ENCODE data around the gene BTF3.
"Not testable (repeated sequence)": the region's sequence is repeated elsewhere in the genome, so short reads cannot be mapped to it uniquely, and the experiment has no call there.

Gene BTF3

DNA sequence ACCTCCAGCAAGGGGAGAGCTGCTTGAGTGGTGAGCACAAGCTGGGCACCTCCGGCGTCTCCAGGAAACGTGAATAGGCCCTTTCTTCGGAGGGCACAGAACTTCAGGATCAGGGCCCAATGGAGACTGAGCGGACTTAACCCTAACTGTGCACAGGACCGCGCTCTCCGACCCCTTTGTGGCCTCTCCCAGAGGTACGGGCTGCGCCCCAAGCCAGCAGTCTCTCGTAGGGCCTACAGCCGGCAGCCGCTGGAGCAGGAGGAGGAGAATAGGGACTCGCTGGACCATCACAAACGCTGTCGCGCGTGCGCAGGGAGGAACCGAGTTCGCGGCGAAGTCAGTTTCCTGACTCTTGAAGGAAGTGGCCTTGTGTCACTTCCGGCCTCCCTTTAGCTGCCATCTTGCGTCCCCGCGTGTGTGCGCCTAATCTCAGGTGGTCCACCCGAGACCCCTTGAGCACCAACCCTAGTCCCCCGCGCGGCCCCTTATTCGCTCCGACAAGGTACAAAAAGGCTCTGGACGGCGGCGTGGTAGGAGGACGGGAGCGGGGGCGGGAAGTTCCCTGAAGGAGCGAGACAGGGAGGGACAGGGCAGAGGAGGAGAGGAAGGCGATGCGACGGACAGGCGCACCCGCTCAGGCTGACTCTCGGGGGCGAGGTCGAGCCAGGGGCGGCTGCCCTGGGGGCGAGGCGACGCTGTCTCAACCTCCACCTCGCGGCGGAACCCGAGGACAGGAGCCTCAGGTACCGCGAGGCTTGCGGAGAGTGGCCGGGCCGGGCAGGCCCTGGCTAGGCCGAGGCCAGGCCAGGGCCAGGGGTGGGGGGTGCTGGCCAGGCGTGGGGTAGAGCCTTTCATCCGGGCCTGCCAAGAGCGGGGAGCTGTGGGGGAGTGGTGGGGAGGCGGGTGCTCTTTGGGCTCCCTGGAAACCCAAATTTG lies at the start of gene BTF3:
Gene BTF3 (plus strand): TSS at position 386 of the 936 bp plus-strand sequence. CDS start 226 bp downstream, at position 612.
- in situ Hi-C loops (cut with MboI; ENCODE audit: low pct_unique_long_range_greater_than_20kb, low sequenced_read_pairs): no loop called here
- DNase-seq: peak; percentile 95

DNA sequence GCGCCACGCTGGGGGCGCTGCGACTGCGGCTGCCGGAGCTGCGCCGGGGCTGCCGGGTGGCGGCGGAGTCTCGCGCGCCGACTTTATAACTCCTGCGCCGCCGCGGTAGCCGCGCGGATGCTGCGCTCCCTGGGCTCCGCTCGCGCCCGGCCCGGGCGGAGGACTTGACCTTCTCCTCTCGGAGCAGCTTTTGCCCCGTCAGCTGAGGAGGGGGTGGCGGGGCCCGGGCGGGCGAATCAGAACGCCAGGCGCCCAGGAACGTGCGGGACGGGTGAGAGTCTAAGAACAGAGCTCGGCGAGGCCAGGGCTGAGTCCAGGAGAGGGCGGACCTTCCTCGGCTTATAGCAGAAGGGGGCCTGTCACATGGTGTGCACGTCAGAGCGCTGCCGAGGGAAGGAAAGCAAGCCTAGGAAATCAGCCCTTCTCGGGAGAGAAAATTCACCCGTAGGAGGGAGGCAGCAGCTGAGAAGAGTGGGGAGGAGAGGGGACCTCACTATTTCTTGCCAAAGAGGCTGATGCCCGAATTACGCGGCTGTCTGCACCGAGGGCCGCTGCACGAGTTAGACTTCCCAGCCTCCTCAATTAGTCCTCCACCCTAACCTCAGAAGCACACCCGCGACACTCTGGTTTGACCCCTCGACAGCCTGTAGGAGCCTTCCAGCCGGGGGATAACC lies 49.6 kb upstream of the BTF3 start, which contains the start of gene FOXD1:
Gene FOXD1 (minus strand): TSS at position 315 of the 674 bp plus-strand sequence. CDS start 415 bp downstream, outside the sequence.
- peak; percentile 86 for DNase-seq
- in situ Hi-C loops (cut with MboI; ENCODE audit: low pct_unique_long_range_greater_than_20kb, low sequenced_read_pairs): no loop called here

DNA sequence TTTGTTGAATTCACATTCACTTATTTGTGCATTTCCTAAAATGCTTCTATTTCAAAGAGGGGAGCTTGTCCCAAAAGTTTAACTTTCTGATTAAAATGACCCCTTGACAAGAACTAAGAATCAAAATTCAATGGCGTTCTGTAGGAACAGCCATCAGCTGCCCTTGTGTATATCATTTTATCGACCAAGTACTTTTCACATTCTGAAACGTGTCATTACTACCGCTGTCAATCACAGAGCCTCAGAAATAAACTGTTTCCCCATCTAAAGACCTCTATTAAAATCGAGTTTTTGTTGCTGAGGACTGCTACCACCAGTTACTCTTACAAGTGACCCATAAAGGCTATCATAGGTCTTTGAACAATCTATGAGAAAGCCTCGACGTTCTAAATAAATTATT lies 48.1 kb upstream of the BTF3 start:
- no peak for DNase-seq
- in situ Hi-C loops (cut with MboI; ENCODE audit: low pct_unique_long_range_greater_than_20kb, low sequenced_read_pairs): no loop called here

DNA sequence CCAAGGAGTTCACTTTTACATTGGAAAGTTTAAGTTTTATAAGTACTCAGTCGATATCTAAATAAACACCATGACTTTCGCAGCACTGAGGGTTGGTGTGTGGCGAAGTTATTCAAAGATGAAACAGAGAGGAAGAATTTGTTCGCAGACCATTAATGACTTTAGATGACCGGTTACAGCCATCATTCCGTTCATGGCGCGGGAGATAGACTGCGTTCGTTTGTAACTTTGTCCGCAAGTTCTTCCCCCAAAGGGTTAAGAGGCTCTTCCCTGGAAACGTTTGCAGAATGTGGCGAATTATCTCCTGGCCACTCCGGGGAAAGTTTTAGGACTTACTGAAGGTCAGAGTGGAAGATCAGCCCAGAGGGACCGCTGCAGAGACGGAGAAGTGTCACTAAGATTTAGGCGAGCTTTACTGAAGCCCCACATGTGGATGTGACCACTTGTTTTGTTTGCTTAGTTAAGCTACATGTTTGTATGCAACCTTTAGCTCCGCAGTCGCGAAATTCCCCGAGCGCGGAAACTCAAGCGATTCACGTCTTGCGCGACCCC lies 47.5 kb upstream of the BTF3 start:
- DNase-seq: no peak
- in situ Hi-C loops (cut with MboI; ENCODE audit: low pct_unique_long_range_greater_than_20kb, low sequenced_read_pairs): no loop called here

DNA sequence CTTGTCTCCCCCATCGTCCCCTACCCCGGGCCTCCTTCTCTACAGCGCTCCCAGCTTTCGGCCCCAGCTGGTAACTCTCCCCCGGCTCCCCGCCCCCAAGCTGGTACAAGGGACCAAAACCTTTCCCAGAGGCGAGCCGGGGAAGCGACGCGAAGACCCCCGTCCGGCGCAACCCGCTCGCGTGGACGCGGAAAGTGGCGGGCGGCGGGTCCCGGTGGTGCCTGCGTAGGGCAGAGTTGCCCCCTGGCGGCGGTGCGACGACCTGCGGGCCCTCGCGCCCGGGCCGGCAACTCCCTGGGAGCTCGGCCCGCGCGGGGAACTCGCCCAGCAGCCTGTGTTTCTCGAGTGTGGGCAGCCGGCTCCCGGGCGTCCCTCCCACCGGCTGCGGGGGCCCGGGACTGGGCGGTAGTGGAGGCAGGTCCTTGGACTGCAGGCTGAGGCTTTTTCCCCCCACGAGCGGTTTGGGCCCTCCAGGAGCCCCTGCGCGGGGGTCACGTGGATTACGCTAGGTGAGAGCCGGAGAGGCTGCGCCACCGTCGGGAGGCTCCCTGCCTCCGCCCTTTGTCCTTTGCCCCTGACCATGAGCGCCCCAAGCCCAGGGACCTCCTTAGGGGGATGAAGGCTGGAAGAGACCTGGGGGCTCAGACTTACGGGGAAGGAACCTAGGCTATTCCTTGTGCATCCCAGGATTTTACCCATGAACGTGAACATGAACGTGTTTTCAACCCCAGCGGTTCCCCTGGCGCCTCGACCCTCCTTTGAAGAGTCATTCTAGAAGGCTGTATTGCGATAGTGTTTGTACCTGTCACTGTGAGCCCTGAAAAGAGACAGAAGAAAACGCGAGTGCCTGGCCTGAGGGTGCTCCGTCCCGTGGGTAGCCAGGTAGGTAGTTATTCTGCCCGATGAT lies 46.8 kb upstream of the BTF3 start:
- in situ Hi-C loops (cut with MboI; ENCODE audit: low pct_unique_long_range_greater_than_20kb, low sequenced_read_pairs): no loop called here
- peak; percentile 60 for DNase-seq

DNA sequence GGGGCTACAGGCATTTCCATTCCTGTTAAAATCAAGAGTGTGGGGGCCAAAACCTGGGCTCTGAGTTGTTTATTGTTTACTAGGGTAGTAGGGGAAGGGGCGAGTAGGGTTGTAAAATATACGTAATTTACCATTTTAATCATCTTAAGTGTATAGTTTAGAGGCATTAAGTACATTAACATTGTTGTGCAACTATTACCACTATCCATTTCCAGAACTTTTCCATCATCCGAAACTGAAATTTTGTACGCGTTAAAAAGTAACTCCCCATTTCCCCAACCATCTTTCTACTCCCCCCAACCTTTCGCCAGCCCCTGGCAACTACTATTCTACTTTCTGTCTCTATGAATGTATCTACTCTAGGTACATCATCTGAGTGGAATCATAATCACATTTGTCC lies 46.0 kb upstream of the BTF3 start:
- no peak for DNase-seq
- in situ Hi-C loops (cut with MboI; ENCODE audit: low pct_unique_long_range_greater_than_20kb, low sequenced_read_pairs): no loop called here

DNA sequence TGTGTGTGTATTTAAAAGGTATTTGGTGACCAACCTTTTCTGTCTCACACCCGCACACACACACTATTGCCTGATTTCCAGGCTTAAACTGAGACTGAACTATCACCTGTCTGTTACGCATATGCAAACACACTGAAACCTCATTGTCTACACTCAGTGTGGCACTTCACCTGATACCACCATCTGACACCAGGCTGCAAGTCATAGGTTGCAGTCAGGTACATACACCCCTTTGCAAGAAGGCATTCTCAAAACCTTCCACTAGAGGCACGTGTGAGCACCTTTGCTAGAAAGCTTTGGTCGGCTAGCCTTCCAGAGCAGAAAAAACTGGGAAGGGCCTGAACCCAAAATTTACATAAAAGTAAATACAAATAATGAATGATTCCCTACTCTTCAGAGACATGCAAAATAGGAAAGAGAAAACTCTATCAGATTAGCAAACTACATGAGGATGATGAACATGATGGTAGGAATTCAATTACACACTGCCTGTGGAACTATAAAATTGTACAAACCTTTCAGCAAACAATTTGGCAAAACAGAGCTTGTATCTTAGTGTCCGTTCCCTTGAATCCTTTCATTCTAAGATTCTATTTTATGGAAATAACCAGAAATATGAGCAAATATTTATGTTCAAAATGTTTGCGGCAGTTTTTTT lies 43.7 kb upstream of the BTF3 start:
- peak; percentile 60 for DNase-seq
- in situ Hi-C loops (cut with MboI; ENCODE audit: low pct_unique_long_range_greater_than_20kb, low sequenced_read_pairs): no loop called here

DNA sequence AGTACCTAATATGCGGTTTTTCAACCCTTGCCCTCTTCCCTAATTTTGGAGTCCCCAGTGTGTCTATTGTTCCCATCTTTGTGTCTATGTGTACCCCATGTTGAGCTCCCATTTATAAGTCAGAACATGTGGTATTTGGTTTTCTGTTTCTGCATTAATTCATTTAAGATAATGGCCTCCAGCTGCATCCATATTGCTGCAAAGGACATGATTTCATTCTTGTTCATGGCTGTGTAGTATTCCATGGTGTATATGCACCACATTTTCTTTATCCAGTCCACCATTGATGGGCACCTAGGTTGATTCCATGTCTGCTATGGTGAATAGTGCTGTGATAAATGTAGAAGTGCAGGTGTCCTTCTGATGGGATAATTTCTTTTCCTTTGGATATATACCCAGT lies 41.8 kb upstream of the BTF3 start:
- not testable (repeated sequence) for DNase-seq

DNA sequence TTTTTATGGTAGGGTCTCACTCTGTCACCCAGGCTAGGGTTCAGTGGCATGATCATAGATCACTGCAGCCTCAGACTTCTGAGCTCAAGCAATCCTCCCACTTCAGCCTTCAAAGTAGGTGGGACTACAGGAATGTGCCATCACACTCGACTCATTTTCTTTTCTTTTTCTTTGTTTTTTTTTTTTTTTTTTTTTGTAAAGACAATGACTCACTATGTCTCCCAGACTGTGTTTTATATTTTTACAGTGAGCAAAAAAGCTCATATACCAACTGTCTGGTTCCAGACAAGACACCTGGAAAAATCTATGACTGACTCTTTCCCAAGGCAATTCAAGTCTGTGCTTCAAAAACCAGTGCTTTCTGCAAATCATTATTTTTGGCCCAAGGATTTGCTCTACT lies 38.9 kb upstream of the BTF3 start:
- in situ Hi-C loops (cut with MboI; ENCODE audit: low pct_unique_long_range_greater_than_20kb, low sequenced_read_pairs): no loop called here
- DNase-seq: no peak

More for the DNA sequence above, 41.8 kb upstream of the BTF3 start:
- in situ Hi-C loops (cut with MboI; ENCODE audit: low pct_unique_long_range_greater_than_20kb, low sequenced_read_pairs): not testable (repeated sequence)

DNA sequence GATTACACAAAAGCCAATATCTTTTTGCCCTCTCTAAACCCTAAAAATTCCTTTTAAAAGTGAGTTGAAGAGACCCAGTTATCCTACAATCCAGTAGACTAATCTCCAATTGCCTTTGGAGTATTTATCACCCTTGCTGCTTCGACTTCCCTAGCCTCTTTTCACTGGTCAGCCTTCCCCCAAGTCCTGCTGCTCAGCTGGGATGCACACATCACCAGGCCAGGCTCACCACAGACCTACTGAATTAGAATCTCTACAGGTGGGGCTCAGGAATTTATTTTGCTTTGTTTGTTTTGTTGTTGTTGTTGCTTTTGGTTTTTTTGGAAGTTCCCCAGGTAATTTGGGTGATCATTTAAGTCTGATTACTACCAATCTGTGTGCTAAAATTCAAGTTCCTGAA lies 38.1 kb upstream of the BTF3 start:
- in situ Hi-C loops (cut with MboI; ENCODE audit: low pct_unique_long_range_greater_than_20kb, low sequenced_read_pairs): no loop called here
- no peak for DNase-seq

DNA sequence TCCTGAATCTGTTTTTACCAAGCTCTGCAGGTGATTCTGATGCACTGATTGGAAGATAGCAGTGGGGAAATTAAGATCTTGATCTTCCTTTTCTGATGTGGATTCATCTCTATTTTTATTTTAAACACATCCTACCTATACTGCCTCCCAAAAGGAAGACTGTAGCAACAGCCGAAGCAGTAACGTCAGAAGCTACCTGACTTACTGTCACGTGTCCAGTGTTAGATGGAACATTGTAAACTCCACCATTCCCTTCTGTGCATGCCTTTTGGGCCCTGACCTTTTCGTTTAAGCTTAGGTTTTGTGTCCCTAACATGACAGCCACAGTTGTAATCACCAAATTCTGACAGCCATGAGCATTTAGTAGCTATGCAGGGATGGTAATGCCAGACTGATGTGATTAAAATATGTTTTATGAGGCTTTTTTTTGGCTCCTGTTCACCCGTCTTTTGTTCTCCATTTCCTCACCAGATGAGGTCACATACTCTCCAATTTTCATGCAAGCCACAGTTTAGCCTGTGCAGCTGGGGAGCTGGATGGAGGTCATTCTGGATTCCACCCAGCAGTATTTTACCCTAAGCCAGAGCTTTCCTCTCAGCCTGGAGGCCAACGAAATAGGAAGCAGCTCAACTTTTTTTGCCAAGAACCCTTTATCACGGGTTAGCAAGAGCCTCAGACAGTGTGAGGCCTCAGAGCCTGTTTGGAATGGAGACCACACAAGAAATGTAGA lies 34.1 kb upstream of the BTF3 start:
- in situ Hi-C loops (cut with MboI; ENCODE audit: low pct_unique_long_range_greater_than_20kb, low sequenced_read_pairs): no loop called here

DNA sequence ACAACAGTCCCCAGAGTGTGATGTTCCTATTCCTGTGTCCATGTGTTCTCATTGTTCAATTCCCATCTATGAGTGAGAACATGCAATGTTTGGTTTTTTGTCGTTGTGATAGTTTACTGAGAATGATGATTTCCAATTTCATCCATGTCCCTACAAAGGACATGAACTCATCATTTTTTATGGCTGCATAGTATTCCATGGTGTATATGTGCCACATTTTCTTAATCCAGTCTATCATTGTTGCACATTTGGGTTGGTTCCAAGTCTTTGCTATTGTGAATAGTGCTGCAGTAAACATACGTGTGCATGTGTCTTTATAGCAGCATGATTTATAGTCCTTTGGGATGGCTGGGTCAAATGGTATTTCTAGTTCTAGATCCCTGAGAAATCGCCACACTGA lies 29.6 kb upstream of the BTF3 start:
- DNase-seq; in situ Hi-C loops (cut with MboI; ENCODE audit: low pct_unique_long_range_greater_than_20kb, low sequenced_read_pairs): not testable (repeated sequence)

More for the DNA sequence above, 34.1 kb upstream of the BTF3 start:
- DNase-seq: no peak

DNA sequence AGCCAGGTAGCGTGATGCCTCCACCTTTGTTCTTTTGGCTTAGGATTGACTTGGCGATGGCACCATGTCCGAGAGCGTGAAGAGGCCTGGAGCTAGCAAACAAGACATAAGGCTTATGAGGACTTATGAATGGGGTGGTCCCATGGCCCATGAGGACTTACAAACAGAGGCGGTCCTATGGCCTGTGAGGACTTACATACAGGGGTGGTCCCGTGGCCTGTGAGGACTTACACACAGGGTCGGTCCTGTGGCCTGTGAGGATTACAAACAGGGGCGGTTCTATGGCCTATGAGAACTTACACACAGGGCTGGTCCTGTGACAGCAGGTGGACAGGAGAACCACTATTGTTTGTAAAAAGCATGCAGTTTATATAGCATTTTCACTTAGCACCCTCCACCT lies 28.4 kb upstream of the BTF3 start:
- DNase-seq: no peak
- in situ Hi-C loops (cut with MboI; ENCODE audit: low pct_unique_long_range_greater_than_20kb, low sequenced_read_pairs): no loop called here

DNA sequence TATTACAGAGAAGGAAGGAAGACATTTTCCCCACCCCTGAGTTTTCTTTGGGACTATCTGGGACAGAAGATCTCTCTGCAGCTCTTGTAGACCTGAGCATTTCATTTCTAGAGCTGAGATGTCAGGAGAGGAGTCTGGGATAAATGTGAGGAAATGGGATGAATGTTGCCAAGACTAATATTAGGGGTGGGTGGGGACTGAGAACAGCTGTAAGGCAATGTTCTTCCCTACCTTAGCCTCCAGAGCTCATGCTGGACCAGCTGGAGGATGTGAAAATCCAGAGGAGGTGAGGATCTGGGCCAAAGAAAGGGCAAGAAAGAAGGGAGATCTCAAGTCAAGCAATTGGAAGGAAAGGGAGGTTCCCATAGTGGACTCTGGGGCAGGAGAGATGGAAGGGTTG lies 26.6 kb upstream of the BTF3 start:
- no peak for DNase-seq
- in situ Hi-C loops (cut with MboI; ENCODE audit: low pct_unique_long_range_greater_than_20kb, low sequenced_read_pairs): no loop called here

DNA sequence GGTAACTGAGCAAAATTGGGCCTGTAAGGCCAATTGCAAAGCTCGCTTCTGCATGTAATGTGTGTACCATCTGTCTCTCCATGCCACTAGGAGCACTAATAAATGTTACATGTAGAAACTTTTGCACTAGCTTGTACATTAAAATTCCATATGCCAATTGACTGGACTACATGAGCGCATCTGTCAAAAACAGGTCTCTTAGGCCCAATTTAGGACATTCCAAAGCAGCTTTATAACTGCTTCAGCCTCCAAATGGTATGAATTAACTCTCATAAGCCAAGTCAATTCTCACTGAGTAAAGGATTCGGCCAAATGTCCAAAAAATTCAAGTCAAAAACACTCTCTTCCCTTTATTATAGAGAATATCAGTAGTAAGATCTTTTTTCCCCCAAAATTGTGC lies 26.1 kb upstream of the BTF3 start:
- no peak for DNase-seq
- in situ Hi-C loops (cut with MboI; ENCODE audit: low pct_unique_long_range_greater_than_20kb, low sequenced_read_pairs): no loop called here

DNA sequence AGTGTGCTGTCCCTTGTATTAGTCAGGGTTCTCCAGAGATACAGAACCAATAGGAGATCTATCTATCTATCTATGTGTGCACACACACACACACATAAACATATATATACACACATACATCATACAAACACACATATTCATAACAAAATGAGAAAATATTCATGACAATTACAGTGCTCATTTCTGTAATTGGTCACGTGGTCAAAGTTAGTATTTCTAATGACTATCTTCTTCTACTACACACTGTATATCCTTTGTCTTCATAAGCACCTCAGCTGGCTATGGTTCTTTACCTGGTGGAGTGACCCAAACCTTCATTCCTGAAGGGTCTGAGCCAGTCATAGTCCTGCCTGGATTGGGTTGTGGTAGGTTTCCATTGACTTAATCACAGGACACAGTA lies 17.7 kb upstream of the BTF3 start:
- no peak for DNase-seq
- in situ Hi-C loops (cut with MboI; ENCODE audit: low pct_unique_long_range_greater_than_20kb, low sequenced_read_pairs): no loop called here

DNA sequence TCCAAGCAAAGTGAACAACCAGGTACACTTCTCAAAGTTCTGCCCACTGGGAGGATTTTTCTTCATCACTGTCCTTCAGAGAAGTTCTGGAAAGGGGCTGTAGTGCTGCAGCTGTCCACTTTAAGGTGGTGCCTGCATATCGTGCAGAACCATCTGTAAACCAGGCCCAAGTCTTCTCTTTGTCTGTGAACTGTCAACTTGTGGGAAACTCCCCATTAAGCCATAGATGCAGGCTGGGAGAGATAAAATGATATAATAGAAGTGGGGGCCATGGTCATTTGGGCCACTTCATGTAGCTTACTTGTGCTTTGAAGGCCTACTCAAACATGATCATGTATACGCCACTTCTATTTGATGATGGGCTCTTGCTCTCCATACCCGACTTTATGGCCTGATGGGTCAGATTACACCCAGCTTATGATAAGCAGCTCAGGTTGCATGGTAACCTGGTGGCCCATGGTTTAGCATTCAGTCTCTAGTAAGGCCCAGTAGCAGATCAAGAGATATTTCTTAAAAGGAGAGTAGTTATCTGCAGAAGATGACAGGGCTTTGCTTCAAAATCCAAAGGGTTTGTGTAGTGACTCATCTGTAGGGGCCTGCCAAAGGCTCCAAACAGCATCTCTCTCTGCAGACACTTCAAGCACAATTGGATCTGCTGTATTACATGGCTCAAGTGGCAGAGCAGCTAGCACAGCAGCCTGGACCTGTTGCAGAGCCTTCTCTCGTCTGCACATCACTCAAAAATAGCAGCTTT lies 15.7 kb upstream of the BTF3 start:
- DNase-seq: no peak
- in situ Hi-C loops (cut with MboI; ENCODE audit: low pct_unique_long_range_greater_than_20kb, low sequenced_read_pairs): no loop called here

Measured in KBM-7 (cell line).